WERI-Rb-1 (cell line): Measurements from ENCODE around the gene SYNDIG1.

Experiments
- DNase-seq: peaks from one replicate; pipeline ENCODE4 v3.0.0-alpha.2; 2020
- H3K27ac ChIP-seq: fragments of 250-450 bp; sonication (Bioruptor Pico); 2 replicates; pipeline ENCODE4 v1.5.1; 2020; ENCODE audit warnings: mild to moderate bottlenecking, moderate library complexity
- H3K27me3 ChIP-seq: fragments of 250-450 bp; sonication (Bioruptor Pico); 2 replicates; pipeline ENCODE4 v1.5.1; 2021; ENCODE audit warnings: mild to moderate bottlenecking, low read depth, moderate library complexity; ENCODE audit not compliant: insufficient read depth, severe bottlenecking
- H3K36me3 ChIP-seq: fragments of 250-450 bp; sonication (Bioruptor Pico); 2 replicates; pipeline ENCODE4 v1.5.1; 2020; ENCODE audit warnings: mild to moderate bottlenecking, moderate library complexity
- H3K4me3 ChIP-seq: 2 replicates; pipeline ENCODE4 v1.5.1; 2011; ENCODE audit warnings: low read depth, mild to moderate bottlenecking, control low read depth, low read length
- H3K9me3 ChIP-seq: fragments of 250-450 bp; sonication (Bioruptor Pico); 2 replicates; pipeline ENCODE4 v1.5.1; 2021; ENCODE audit warnings: mild to moderate bottlenecking, moderate library complexity; ENCODE audit not compliant: severe bottlenecking
- CTCF ChIP-seq: IDR thresholded peaks from 2 replicates; pipeline ENCODE4 v1.5.1; 2011; ENCODE audit warnings: low read depth, mild to moderate bottlenecking, control low read depth, inconsistent platforms, low read length

SYNDIG1 gene

DNA sequence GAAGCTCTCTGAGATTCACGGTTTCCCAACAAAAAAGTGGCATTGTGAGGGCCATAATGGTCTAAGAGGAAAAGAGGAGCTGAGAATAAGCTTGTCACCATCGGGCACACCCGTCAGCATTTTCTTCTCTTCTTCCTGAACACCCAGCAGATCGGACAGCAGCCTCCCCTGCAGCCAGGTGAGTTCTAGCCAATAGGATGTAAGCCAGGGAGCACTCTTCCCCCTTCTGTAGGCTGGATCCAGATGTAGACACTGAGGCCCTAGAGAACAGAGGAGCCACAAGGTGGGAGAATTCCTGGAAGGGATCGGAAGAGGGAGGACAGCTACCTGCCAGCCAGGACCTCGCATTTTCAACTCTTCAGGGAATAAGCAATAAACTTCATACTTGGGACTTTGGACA lies 228.0 kb downstream of the SYNDIG1 start:
- no peaks in the 10 kb centered on the region for H3K36me3 ChIP-seq
- H3K27ac ChIP-seq = no peak overlapping the region
- H3K9me3 ChIP-seq = no peaks in the 10 kb centered on the region
- no peak overlapping the region for H3K4me3 ChIP-seq
- H3K27me3 ChIP-seq = no peaks in the 10 kb centered on the region
- no peak for TF ChIP-seq CTCF
- no peak for DNase-seq

DNA sequence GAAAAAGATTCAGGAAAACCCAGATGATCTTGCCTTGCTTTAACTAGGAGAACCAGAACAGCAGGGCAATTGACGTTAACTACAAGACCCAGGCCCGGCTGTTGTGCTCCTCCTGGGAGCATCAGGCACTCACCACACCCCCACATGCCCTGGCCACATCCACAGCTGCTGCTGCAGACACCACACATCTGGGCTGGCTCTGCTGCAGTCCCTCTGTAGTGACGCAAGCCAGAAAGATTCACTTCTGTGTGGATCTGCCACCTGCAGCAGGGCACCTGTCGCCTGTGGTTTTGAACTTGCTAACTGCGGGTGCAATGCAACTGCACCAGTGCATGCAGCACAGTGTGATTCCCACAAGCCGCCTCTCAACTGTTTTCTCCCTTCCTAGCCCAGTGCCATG lies 228.8 kb downstream of the SYNDIG1 start:
- no peak overlapping the region for H3K4me3 ChIP-seq
- TF ChIP-seq CTCF = no peak
- H3K27me3 ChIP-seq = no peaks in the 10 kb centered on the region
- no peak overlapping the region for H3K27ac ChIP-seq
- no peak for DNase-seq
- no peaks in the 10 kb centered on the region for H3K9me3 ChIP-seq
- H3K36me3 ChIP-seq = no peaks in the 10 kb centered on the region

GRCh38 chr20:24698706-24699206 lies 229.3 kb downstream of the SYNDIG1 start:
- Histone ChIP-seq H3K9me3 (no peaks in the 10 kb centered on the region), H3K27ac (no peak overlapping the region), H3K4me3 (no peak overlapping the region), H3K36me3 (no peaks in the 10 kb centered on the region), H3K27me3 (no peaks in the 10 kb centered on the region)
- TF ChIP-seq CTCF = no peak
- DNase-seq = no peak

- Histone ChIP-seq H3K4me3 (no peak overlapping the region), H3K27me3 (no peaks in the 10 kb centered on the region), H3K9me3 (no peaks in the 10 kb centered on the region), H3K27ac (no peak overlapping the region), H3K36me3 (no peaks in the 10 kb centered on the region)
- TF ChIP-seq CTCF = no peak
- DNase-seq = no peak
These were observed 230.1 kb downstream of the SYNDIG1 start for GRCh38 chr20:24699321-24700165.

DNA sequence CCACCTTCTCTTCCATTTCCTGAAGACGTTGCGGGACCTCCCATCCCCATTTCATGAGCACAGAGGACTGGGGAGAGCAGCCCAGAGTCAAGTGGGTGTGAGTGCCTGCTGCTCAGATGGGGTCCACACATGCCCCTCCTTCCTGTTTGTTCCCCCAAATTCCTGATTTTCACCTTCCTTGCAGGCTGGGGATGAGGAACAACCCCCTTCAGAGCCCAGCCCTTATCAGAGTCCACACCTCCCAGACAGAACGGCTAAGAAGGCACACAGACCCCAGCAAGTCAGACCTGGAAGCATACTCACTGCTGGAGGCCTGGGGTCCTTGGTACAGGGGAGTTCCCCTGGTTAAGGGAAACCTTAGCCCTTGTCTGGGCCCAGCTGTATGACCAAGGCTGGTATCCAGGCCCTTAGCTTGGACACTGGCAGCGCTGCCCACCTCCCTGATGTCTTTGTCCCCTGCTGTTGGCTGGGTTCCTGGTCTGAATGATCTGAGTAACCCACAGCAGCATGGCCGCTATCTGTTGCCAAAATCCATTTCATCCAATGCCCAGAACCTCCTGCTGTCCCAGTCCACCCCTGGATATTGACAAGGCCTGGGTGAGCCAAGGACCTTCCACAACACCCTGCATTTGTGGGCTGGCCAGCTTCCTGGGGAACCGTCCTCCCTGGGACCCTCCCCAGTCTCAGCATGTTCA lies 230.9 kb downstream of the SYNDIG1 start:
- no peak for DNase-seq
- Histone ChIP-seq H3K27ac (no peak overlapping the region), H3K27me3 (no peaks in the 10 kb centered on the region), H3K4me3 (no peak overlapping the region), H3K36me3 (no peaks in the 10 kb centered on the region), H3K9me3 (no peaks in the 10 kb centered on the region)
- TF ChIP-seq CTCF = no peak
